ENCODE measurements around the gene ASNSD1.
"Not testable (repeated sequence)": the region's sequence is repeated elsewhere in the genome, so short reads cannot be mapped to it uniquely, and the experiment has no call there.

ASNSD1 gene

GRCh38 chr2:189685540-189686229, 24.4 kb downstream of the ASNSD1 start:
- DNase-seq (ENCODE audit: low spot score) = no peak

GRCh38 chr2:189687796-189688195, 26.5 kb downstream of the ASNSD1 start:
- DNase-seq (ENCODE audit: low spot score) = not testable (repeated sequence)

- DNase-seq (ENCODE audit: low spot score) = no peak
These were observed 35.0 kb downstream of the ASNSD1 start for GRCh38 chr2:189696223-189696622.

GRCh38 chr2:189698020-189698887, 37.0 kb downstream of the ASNSD1 start:
- DNase-seq (ENCODE audit: low spot score) = peak; percentile 55

GRCh38 chr2:189700681-189701080, 39.4 kb downstream of the ASNSD1 start:
- no peak for DNase-seq (ENCODE audit: low spot score)

GRCh38 chr2:189702071-189702470, 40.8 kb downstream of the ASNSD1 start:
- no peak for DNase-seq (ENCODE audit: low spot score)

GRCh38 chr2:189709501-189710221, 48.4 kb downstream of the ASNSD1 start:
- peak; percentile 10 for DNase-seq (ENCODE audit: low spot score)

- DNase-seq (ENCODE audit: low spot score) = not testable (repeated sequence)
These were observed 56.3 kb downstream of the ASNSD1 start for GRCh38 chr2:189717593-189717992.

- DNase-seq (ENCODE audit: low spot score) = peak; percentile 33
These were observed 58.3 kb downstream of the ASNSD1 start for GRCh38 chr2:189719571-189719970.
